Activated T-cell treated with anti-CD3 and anti-CD28 coated beads for 48 hours (primary cell): ENCODE measurements around the gene NPHS1.
"Not testable (repeated sequence)": the region's sequence is repeated elsewhere in the genome, so short reads cannot be mapped to it uniquely, and the experiment has no call there.

Experiments used
- DNase-seq: peaks from one replicate; pipeline ENCODE4 v3.0.0-alpha.2; 2020; ENCODE audit warnings: low read depth

NPHS1 gene

GRCh38 chr19:35816262-35816661, 36.0 kb downstream of the NPHS1 start:
- no peak for DNase-seq

- no peak for DNase-seq
These were observed 39.0 kb downstream of the NPHS1 start for GRCh38 chr19:35813043-35813890.

- DNase-seq: no peak
These were observed 39.9 kb downstream of the NPHS1 start, which contains the start of gene PRODH2 for GRCh38 chr19:35812220-35813042. Gene PRODH2, minus strand, starts transcription at chr19:35812845. Its CDS starts 40 bp downstream, at chr19:35812805.

GRCh38 chr19:35811317-35812219, 40.7 kb downstream of the NPHS1 start:
- DNase-seq: no peak

GRCh38 chr19:35807633-35808032, 44.7 kb downstream of the NPHS1 start:
- no peak for DNase-seq

GRCh38 chr19:35806597-35806996, 45.7 kb downstream of the NPHS1 start:
- no peak for DNase-seq

GRCh38 chr19:35805526-35806102, 46.7 kb downstream of the NPHS1 start:
- DNase-seq: no peak

GRCh38 chr19:35801828-35802227, 50.5 kb downstream of the NPHS1 start:
- no peak for DNase-seq

- DNase-seq: no peak
These were observed 54.6 kb downstream of the NPHS1 start for GRCh38 chr19:35797663-35798062.

- no peak for DNase-seq
These were observed 55.4 kb downstream of the NPHS1 start for GRCh38 chr19:35796645-35797542.

- not testable (repeated sequence) for DNase-seq
These were observed 56.7 kb downstream of the NPHS1 start for GRCh38 chr19:35795564-35795963.

- no peak for DNase-seq
These were observed 58.7 kb downstream of the NPHS1 start for GRCh38 chr19:35793381-35794165.

- DNase-seq: no peak
These were observed 59.4 kb downstream of the NPHS1 start for GRCh38 chr19:35792888-35793287.

GRCh38 chr19:35792312-35792711, 60.0 kb downstream of the NPHS1 start:
- DNase-seq: no peak

- DNase-seq: no peak
These were observed 60.5 kb downstream of the NPHS1 start for GRCh38 chr19:35791814-35792279.

GRCh38 chr19:35790981-35791813, 61.1 kb downstream of the NPHS1 start:
- no peak for DNase-seq

- DNase-seq: no peak
These were observed 62.0 kb downstream of the NPHS1 start for GRCh38 chr19:35789978-35790944.
